Measurements from ENCODE around the gene APOBEC3A. TPM values are rescaled to one million over a fixed set of nuclear protein-coding genes. Genes with fewer than 3 reads are reported as not detected.

The APOBEC3A gene
- total RNA-seq, 1 experiment from 2014 or later: not detected

DNA sequence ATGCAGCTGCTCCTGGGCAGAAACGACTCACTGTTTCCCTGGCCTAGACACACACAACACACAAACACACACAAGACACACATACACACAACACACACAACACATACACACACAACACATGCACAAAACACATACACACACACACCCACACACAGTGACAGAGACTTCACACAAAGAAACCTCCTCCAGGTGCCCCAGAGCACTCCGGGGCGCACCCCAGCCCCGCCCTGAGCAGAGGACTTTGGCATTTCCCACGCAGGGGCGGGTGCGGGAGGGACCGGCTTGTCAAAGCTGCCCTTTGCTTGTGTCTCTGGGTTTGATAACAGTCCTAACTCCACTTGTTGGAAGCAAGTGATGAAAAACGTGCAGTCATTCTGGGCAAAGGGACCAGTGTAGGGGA, 6.5 kb downstream of the APOBEC3A start:
- H3K4me3 Mint-ChIP-seq (ENCODE audit: low read depth, unreplicated experiment): peak overlapping the region; percentile 10
- DNase-seq: peak; percentile 36
- no peaks in the 10 kb centered on the region for H3K36me3 Mint-ChIP-seq (ENCODE audit: insufficient read depth, unreplicated experiment)
- H3K27me3 Mint-ChIP-seq (ENCODE audit: unreplicated experiment): peaks cover 5% of the 10 kb centered on the region
- CTCF ChIA-PET: no interaction called here
- no peak for TF ChIP-seq CTCF (IDR thresholded peaks at IDR 0.05; ENCODE audit: unreplicated experiment)
- intact Hi-C loops (cut with micrococcal nuclease; ENCODE audit: unreplicated experiment): no loop called here
- no TSS peak for BruUV-seq (replicated peaks)
- H3K27ac Mint-ChIP-seq (ENCODE audit: unreplicated experiment): no peak overlapping the region
- H3K4me1 Mint-ChIP-seq (ENCODE audit: low read depth, unreplicated experiment): peaks cover 9% of the 10 kb centered on the region
- no peaks in the 10 kb centered on the region for H3K9me3 Mint-ChIP-seq (ENCODE audit: low read depth, unreplicated experiment)

GRCh38 chr22:38964306-38964705, 6.9 kb downstream of the APOBEC3A start:
- TF ChIP-seq CTCF (IDR thresholded peaks at IDR 0.05; ENCODE audit: unreplicated experiment): no peak
- intact Hi-C loops (cut with micrococcal nuclease; ENCODE audit: unreplicated experiment): no loop called here
- no TSS peak for BruUV-seq (replicated peaks)

DNA sequence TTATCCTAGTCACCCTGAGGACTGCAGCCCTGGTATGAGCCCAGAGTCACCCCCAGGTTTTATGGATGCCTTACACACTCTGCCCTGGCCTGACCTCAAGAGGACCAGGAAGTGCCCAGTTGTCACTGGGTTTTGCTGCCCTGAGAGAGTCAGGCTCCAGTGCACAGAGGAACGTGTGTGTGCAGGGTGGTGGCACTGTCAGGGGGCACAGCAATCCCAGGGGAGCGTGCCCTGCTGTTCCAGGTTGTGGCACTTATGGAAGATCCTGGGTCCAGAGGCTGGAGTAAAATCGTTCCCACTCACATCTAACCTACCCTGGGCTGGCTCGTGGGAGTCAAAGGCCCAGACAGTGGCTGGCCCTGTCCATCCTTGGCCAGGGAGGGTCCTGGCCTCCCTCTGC, 7.6 kb downstream of the APOBEC3A start:
- intact Hi-C loops (cut with micrococcal nuclease; ENCODE audit: unreplicated experiment): no loop called here
- Mint-ChIP-seq H3K27me3 (ENCODE audit: unreplicated experiment) (no peaks in the 10 kb centered on the region), H3K9me3 (ENCODE audit: low read depth, unreplicated experiment) (no peaks in the 10 kb centered on the region), H3K36me3 (ENCODE audit: insufficient read depth, unreplicated experiment) (no peaks in the 10 kb centered on the region), H3K4me1 (ENCODE audit: low read depth, unreplicated experiment) (peaks cover 9% of the 10 kb centered on the region), H3K27ac (ENCODE audit: unreplicated experiment) (no peak overlapping the region), H3K4me3 (ENCODE audit: low read depth, unreplicated experiment) (no peak overlapping the region)
- no TSS peak for BruUV-seq (replicated peaks)
- CTCF ChIA-PET: no interaction called here
- no peak for DNase-seq
- TF ChIP-seq CTCF (IDR thresholded peaks at IDR 0.05; ENCODE audit: unreplicated experiment): no peak

More at GRCh38 chr22:38964306-38964705, 6.9 kb downstream of the APOBEC3A start:
- Mint-ChIP-seq H3K4me3 (ENCODE audit: low read depth, unreplicated experiment) (peak overlapping the region; percentile 10), H3K36me3 (ENCODE audit: insufficient read depth, unreplicated experiment) (no peaks in the 10 kb centered on the region), H3K4me1 (ENCODE audit: low read depth, unreplicated experiment) (peaks cover 9% of the 10 kb centered on the region), H3K27me3 (ENCODE audit: unreplicated experiment) (peaks cover under 1% of the 10 kb centered on the region), H3K27ac (ENCODE audit: unreplicated experiment) (no peak overlapping the region), H3K9me3 (ENCODE audit: low read depth, unreplicated experiment) (no peaks in the 10 kb centered on the region)
- CTCF ChIA-PET: no interaction called here
- DNase-seq: no peak

DNA sequence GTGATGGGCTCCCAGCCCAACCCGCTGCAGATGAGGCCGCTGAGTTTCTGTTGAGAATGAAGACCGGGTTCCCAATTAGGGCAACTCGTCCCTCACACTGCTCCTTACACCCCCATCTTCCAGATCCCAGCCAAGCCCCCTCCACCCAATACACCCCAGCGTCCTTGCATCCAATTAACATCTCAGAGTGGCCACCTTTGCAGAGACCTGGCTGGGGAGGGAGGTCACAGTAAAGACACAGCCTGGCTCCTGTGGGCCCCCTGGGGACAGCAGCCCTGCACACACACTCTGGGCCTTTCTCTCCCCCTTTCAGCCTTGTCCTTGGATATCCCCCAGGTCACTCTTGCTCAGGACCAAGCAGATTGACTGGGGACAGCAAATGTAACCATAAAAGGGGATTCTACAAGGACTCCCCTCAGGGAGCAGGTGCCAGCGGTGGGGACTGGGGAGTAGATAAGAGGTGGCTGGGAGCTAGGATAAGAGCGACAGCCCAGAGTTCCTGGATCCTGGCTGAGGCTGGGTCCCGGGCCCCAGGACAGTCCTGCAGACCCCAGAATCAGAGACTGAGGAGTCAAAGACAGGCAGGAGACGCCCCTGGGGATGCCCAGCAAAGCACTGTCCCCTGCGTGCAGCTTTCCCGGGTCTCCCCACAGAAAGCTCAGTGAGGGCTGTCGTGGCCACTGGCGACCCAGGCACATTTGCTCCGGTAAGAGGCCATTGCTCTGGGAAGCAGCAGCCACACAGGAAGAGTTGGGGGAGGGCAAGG, 8.4 kb downstream of the APOBEC3A start:
- CTCF ChIA-PET: interaction anchor here (0.6 to 1.1 kb wide), 2 partner anchors 35 to 96 kb away, joined by 3 read pairs; no protein-coding TSS in a partner anchor
- no peak for DNase-seq
- no TSS peak for BruUV-seq (replicated peaks)
- Mint-ChIP-seq H3K4me3 (ENCODE audit: low read depth, unreplicated experiment) (no peak overlapping the region), H3K36me3 (ENCODE audit: insufficient read depth, unreplicated experiment) (no peaks in the 10 kb centered on the region), H3K9me3 (ENCODE audit: low read depth, unreplicated experiment) (no peaks in the 10 kb centered on the region), H3K27me3 (ENCODE audit: unreplicated experiment) (peaks cover 4% of the 10 kb centered on the region), H3K27ac (ENCODE audit: unreplicated experiment) (no peak overlapping the region), H3K4me1 (ENCODE audit: low read depth, unreplicated experiment) (peaks cover 16% of the 10 kb centered on the region)
- intact Hi-C loops (cut with micrococcal nuclease; ENCODE audit: unreplicated experiment): no loop called here
- no peak for TF ChIP-seq CTCF (IDR thresholded peaks at IDR 0.05; ENCODE audit: unreplicated experiment)

Measured in Calu3 (cell line).